Natural killer cell (primary cell): ENCODE results near the gene PARVA. TPM values are rescaled to one million over a fixed set of nuclear protein-coding genes. Genes with fewer than 3 reads are reported as not detected.

Experiments used
- ATAC-seq, 3 donors: fragments of 150-1000 bp in 2 of 3; fragments of 200-7000 bp in 1 of 3; cut with Tn5 transposase; 1 replicate in 1 of 3; 2 replicates in 2 of 3; pipeline ENCODE4 v1.10.0; 2021; ENCODE audit warnings: mild to moderate bottlenecking in 2 of 3, moderate library complexity in 2 of 3
- DNase-seq, 2 donors: peaks; one replicate each; pipeline versions ENCODE4 v3.0.0 to v3.0.0-alpha.2; 2013 to 2021; ENCODE audit warnings: mixed read lengths in 1 of 2
- H3K27ac ChIP-seq: one replicate; pipeline ENCODE4 v1.5.1; 2013; ENCODE audit warnings: mild to moderate bottlenecking, low read length
- H3K27me3 ChIP-seq: one replicate; pipeline ENCODE4 v1.6.1; 2013; ENCODE audit warnings: low read length; ENCODE audit not compliant: control insufficient read depth, insufficient read depth
- H3K36me3 ChIP-seq: one replicate; pipeline ENCODE4 v1.6.1; 2013; ENCODE audit warnings: low read length; ENCODE audit not compliant: control insufficient read depth, insufficient read depth
- H3K4me1 ChIP-seq: one replicate; pipeline ENCODE4 v1.6.1; 2013; ENCODE audit warnings: low read length; ENCODE audit not compliant: control insufficient read depth, insufficient read depth
- H3K4me3 ChIP-seq: one replicate; pipeline ENCODE4 v1.5.1; 2013; ENCODE audit warnings: low read length
- H3K9me3 ChIP-seq: one replicate; pipeline ENCODE4 v1.6.1; 2013; ENCODE audit warnings: low read length; ENCODE audit not compliant: control insufficient read depth, insufficient read depth
- H3K27ac Mint-ChIP-seq, 2 donors: one replicate each; pipeline ENCODE4 v1.8.0; 2022; ENCODE audit warnings: mild to moderate bottlenecking in 2 of 2, mixed read lengths in 2 of 2, moderate library complexity in 1 of 2
- H3K27me3 Mint-ChIP-seq, 2 donors: one replicate each; pipeline ENCODE4 v1.8.0; 2022; ENCODE audit warnings: low read depth in 2 of 2, mixed read lengths in 2 of 2
- H3K36me3 Mint-ChIP-seq: one replicate; pipeline ENCODE4 v1.8.0; 2022; ENCODE audit warnings: mixed read lengths
- H3K4me1 Mint-ChIP-seq, 2 donors: one replicate each; pipeline ENCODE4 v1.8.0; 2022; ENCODE audit warnings: mixed read lengths in 2 of 2
- H3K4me3 Mint-ChIP-seq: one replicate; pipeline ENCODE4 v1.8.0; 2022; ENCODE audit warnings: mild to moderate bottlenecking, moderate library complexity, mixed read lengths
- H3K9me3 Mint-ChIP-seq, 2 donors: one replicate each; pipeline ENCODE4 v1.8.0; 2022; ENCODE audit warnings: mixed read lengths in 2 of 2
- WGBS: methylation state at CpG from one replicate; pipeline ENCODE4 v1.1.7; 2013; ENCODE audit warnings: missing lambda C conversion rate; ENCODE audit not compliant: insufficient coverage; 5-methylcytosine and 5-hydroxymethylcytosine counted together
- intact Hi-C: fragments of 100-400 bp; cut with micrococcal nuclease; formaldehyde crosslinking; loops from one replicate; pipeline ENCODE4 v1.14.2; 2022
- total RNA-seq, 4 donors: library from RNA; stranded (reverse); fragments of 120-200 nt in 1 of 4; gene quantifications; one replicate each; pipeline versions ENCODE4 v1.2.3 to v1.2.4, GENCODE V29; 2013 to 2022
- TF ChIP-seq, protein P1 (sequence below): fragments of 200-600 bp; IDR thresholded peaks from one replicate; pipeline ENCODE4 v1.8.0; 2022; ENCODE audit warnings: antibody characterized with exemption

The PARVA gene
- total RNA-seq, 3 donors from 2014 or later (not counting 1 experiment from before 2014, with no cell fraction given) = 0.07 to 1.0 TPM; not detected in 1

DNA sequence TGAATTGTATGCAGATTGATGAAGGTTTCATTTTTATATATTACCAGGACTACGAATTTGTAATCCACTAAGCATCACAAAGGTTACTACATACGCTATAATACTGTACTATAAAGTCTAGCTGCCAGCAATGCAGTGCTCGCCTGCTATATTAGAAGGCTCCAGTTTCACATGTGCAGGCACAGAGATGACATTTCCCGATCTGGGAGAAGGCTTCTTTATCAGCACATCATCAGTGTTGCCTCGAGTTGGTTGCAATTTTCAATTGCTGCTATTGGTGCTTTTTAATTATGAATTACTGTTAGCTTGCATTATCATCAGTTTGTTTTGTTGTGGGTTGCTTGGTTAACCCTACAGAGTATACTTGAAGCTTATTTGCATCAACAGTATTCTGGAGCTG, 153.6 kb downstream of the PARVA start:
- H3K4me1 ChIP-seq = no peaks in the 10 kb centered on the region
- ATAC-seq (no peak), DNase-seq (no peak)
- H3K27ac ChIP-seq = no peak overlapping the region
- TF ChIP-seq, protein P1, sequence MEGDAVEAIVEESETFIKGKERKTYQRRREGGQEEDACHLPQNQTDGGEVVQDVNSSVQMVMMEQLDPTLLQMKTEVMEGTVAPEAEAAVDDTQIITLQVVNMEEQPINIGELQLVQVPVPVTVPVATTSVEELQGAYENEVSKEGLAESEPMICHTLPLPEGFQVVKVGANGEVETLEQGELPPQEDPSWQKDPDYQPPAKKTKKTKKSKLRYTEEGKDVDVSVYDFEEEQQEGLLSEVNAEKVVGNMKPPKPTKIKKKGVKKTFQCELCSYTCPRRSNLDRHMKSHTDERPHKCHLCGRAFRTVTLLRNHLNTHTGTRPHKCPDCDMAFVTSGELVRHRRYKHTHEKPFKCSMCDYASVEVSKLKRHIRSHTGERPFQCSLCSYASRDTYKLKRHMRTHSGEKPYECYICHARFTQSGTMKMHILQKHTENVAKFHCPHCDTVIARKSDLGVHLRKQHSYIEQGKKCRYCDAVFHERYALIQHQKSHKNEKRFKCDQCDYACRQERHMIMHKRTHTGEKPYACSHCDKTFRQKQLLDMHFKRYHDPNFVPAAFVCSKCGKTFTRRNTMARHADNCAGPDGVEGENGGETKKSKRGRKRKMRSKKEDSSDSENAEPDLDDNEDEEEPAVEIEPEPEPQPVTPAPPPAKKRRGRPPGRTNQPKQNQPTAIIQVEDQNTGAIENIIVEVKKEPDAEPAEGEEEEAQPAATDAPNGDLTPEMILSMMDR = no peak
- H3K4me3 Mint-ChIP-seq = no peak overlapping the region
- no peaks in the 10 kb centered on the region for H3K36me3 ChIP-seq
- H3K4me3 ChIP-seq = no peak overlapping the region
- no peaks in the 10 kb centered on the region for H3K9me3 ChIP-seq
- no peaks in the 10 kb centered on the region for H3K36me3 Mint-ChIP-seq
- intact Hi-C loops = no loop called here
- no peaks in the 10 kb centered on the region for H3K27me3 ChIP-seq
- H3K9me3 Mint-ChIP-seq = no peaks in the 10 kb centered on the region
- no peak overlapping the region for H3K27ac Mint-ChIP-seq
- peaks cover 0 to 3% of the 10 kb centered on the region in 2 donors for H3K27me3 Mint-ChIP-seq
- no peaks in the 10 kb centered on the region for H3K4me1 Mint-ChIP-seq
- WGBS = 86% methylated on average over 5 of the region's 5 CpGs

DNA sequence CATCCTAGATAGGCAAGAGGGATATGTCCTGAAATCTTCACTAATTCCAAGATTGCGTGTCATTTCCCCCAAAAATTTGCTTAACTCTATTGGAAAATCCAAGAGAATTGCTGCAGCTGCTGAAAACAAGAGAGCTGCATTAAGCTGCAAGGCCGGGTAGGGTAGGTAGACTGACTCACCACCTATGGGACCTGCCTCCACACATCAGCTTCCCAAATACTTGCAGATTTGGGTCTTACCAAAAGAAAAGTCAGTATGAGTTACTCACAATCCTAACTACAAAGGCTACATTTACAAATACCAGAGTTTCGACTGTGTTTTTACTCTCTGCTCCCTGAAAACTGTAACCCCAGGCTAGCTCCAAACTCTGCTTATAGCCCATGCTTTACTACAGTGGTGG, 154.3 kb downstream of the PARVA start:
- H3K27ac Mint-ChIP-seq = no peak overlapping the region
- ATAC-seq = no peak
- WGBS = 83% methylated on average over 3 of the region's 3 CpGs
- DNase-seq = no peak
- H3K4me3 ChIP-seq = no peak overlapping the region
- no peaks in the 10 kb centered on the region for H3K9me3 ChIP-seq
- no peak overlapping the region for H3K4me3 Mint-ChIP-seq
- no peaks in the 10 kb centered on the region for H3K27me3 ChIP-seq
- peaks cover 4 to 9% of the 10 kb centered on the region in 2 donors for H3K27me3 Mint-ChIP-seq
- TF ChIP-seq, protein P1 = no peak
- no peaks in the 10 kb centered on the region for H3K9me3 Mint-ChIP-seq
- no peaks in the 10 kb centered on the region for H3K36me3 ChIP-seq
- no peak overlapping the region for H3K27ac ChIP-seq
- H3K4me1 Mint-ChIP-seq = no peaks in the 10 kb centered on the region
- no peaks in the 10 kb centered on the region for H3K36me3 Mint-ChIP-seq
- intact Hi-C loops = no loop called here
- H3K4me1 ChIP-seq = no peaks in the 10 kb centered on the region

DNA sequence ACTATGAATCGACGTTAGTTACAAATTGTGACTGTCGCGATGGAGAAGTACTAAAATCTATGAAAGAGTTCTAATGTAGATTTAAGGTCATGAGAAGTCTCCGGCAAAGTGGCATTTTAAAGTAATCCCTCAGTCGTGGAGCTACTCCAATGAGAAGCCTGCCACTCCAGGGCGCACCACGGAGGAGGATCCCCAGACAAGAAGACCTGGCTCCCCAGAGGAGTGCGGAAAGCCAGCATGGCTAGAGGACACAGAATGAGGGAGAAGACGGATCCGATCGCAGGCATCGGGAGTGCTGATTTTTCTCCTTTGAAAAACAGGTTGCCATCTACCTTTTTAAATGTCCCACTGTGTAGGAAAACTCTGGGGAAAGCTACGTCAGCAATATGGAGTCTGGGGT, 155.2 kb downstream of the PARVA start:
- no peak overlapping the region for H3K27ac Mint-ChIP-seq
- no peaks in the 10 kb centered on the region for H3K4me1 Mint-ChIP-seq
- intact Hi-C loops = no loop called here
- no peaks in the 10 kb centered on the region for H3K4me1 ChIP-seq
- WGBS = 96% methylated on average over 14 of the region's 14 CpGs
- TF ChIP-seq, protein P1 = no peak
- no peak overlapping the region for H3K4me3 ChIP-seq
- H3K4me3 Mint-ChIP-seq = no peak overlapping the region
- no peaks in the 10 kb centered on the region for H3K36me3 Mint-ChIP-seq
- no peak overlapping the region for H3K27ac ChIP-seq
- DNase-seq (no peak), ATAC-seq (no peak)
- H3K27me3 ChIP-seq = no peaks in the 10 kb centered on the region
- no peaks in the 10 kb centered on the region for H3K9me3 ChIP-seq
- no peaks in the 10 kb centered on the region for H3K9me3 Mint-ChIP-seq
- H3K27me3 Mint-ChIP-seq = peaks cover 12 to 13% of the 10 kb centered on the region in 2 donors
- H3K36me3 ChIP-seq = no peaks in the 10 kb centered on the region

DNA sequence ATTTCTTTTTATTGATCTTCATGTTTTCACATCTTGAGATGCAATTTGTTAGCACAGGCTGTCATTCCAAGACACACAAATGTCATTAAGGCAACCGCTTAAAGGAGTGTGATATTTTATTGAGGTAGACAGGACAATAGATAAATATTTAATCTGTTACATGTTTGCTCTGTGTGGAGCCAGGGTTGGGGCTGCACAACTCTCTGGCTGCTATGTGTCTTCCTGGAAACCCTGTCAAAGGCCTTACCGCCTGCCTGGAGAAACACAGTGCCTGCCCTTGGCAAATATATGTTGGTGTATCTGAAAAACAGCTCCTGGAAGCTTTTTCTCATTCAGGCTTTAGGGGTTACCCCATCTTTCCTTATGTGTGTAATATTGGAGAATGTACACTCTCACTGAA, 157.2 kb downstream of the PARVA start:
- Histone ChIP-seq H3K4me1 (no peaks in the 10 kb centered on the region), H3K9me3 (no peaks in the 10 kb centered on the region), H3K4me3 (no peak overlapping the region), H3K27me3 (no peaks in the 10 kb centered on the region), H3K36me3 (no peaks in the 10 kb centered on the region), H3K27ac (no peak overlapping the region)
- TF ChIP-seq, protein P1 = no peak
- WGBS = 97% methylated on average over 2 of the region's 2 CpGs
- intact Hi-C loops = no loop called here
- Mint-ChIP-seq H3K9me3 (no peaks in the 10 kb centered on the region), H3K27ac (no peak overlapping the region), H3K4me3 (no peak overlapping the region), H3K27me3 (peaks cover 12 to 15% of the 10 kb centered on the region in 2 donors), H3K36me3 (no peaks in the 10 kb centered on the region), H3K4me1 (no peaks in the 10 kb centered on the region)
- no peak for DNase-seq
- ATAC-seq = no peak
